PC-9 (cell line): ENCODE measurements around the gene SEMA6D. TPM values are rescaled to one million over a fixed set of nuclear protein-coding genes. Genes with fewer than 3 reads are reported as not detected.

ENCODE experiments used
- BruUV-seq: library from RNA; stranded (reverse); fragments of 400-500 nt; replicated peaks from 2 replicates; lab custom pipeline; 2021; lab: Mats Ljungman, UMichigan
- CTCF ChIA-PET: fragments of 300-600 bp; sonication (Branson Sonifier 250); formaldehyde crosslinking; loops from one replicate; lab custom pipeline; 2022; ENCODE audit warnings: antibody characterized with exemption; lab: Charles Lee
- POLR2A ChIA-PET: fragments of 300-600 bp; sonication (Branson Sonifier 250); formaldehyde crosslinking; loops from one replicate; lab custom pipeline; 2022; ENCODE audit warnings: antibody characterized with exemption; ENCODE audit not compliant: unreplicated experiment; lab: Charles Lee
- DNase-seq, 2 experiments: peaks; one replicate each; pipeline versions ENCODE4 v3.0.0 to v3.0.0-alpha.2; 2015 to 2022; ENCODE audit warnings: mixed read lengths in 1 of 2
- H2AFZ ChIP-seq: fragments of 200-600 bp; sonication (generic); 2 replicates; pipeline ENCODE4 v1.8.1; 2017; ENCODE audit warnings: antibody characterized with exemption
- H3F3A ChIP-seq: fragments of 200-600 bp; sonication (generic); 2 replicates; pipeline ENCODE4 v1.8.1; 2017; ENCODE audit warnings: antibody characterized with exemption, mild to moderate bottlenecking, low read depth; ENCODE audit not compliant: insufficient read depth
- H3K27ac ChIP-seq: fragments of 200-600 bp; sonication (generic); 2 replicates; pipeline ENCODE4 v1.6.1; 2016; ENCODE audit warnings: mixed run types
- H3K27me3 ChIP-seq: fragments of 200-600 bp; sonication (generic); 2 replicates; pipeline ENCODE4 v1.6.1; 2016; ENCODE audit warnings: low read depth, mixed run types; ENCODE audit not compliant: insufficient read depth
- H3K36me3 ChIP-seq: fragments of 200-600 bp; sonication (generic); 2 replicates; pipeline ENCODE4 v1.6.1; 2016; ENCODE audit warnings: low read depth, mixed run types
- H3K4me1 ChIP-seq: fragments of 200-600 bp; sonication (generic); replicated peaks from 2 replicates; pipeline ENCODE4 v1.6.1; 2016; ENCODE audit warnings: mixed run types; ENCODE audit not compliant: insufficient read depth
- H3K4me2 ChIP-seq: fragments of 200-600 bp; sonication (generic); 2 replicates; pipeline ENCODE4 v1.6.1; 2017; ENCODE audit warnings: mixed run types
- H3K4me3 ChIP-seq: fragments of 200-600 bp; sonication (generic); 2 replicates; pipeline ENCODE4 v1.6.1; 2016; ENCODE audit warnings: mixed run types
- H3K79me2 ChIP-seq: fragments of 200-600 bp; sonication (generic); 2 replicates; pipeline ENCODE4 v1.6.1; 2017; ENCODE audit warnings: low read depth, mixed run types
- H3K9me2 ChIP-seq: fragments of 200-600 bp; sonication (generic); 2 replicates; pipeline ENCODE4 v1.8.1; 2017; ENCODE audit warnings: mild to moderate bottlenecking; ENCODE audit not compliant: insufficient read depth
- H3K9me3 ChIP-seq: fragments of 200-600 bp; sonication (generic); 2 replicates; pipeline ENCODE4 v1.8.1; 2016; ENCODE audit warnings: low read depth; ENCODE audit not compliant: insufficient read depth
- H4K20me1 ChIP-seq: fragments of 200-600 bp; sonication (generic); 2 replicates; pipeline ENCODE4 v1.8.1; 2017; ENCODE audit not compliant: insufficient read depth
- EZH2 ChIP-seq: fragments of 200-600 bp; sonication (generic); IDR thresholded peaks from 2 replicates; pipeline ENCODE4 v1.8.0; 2017; ENCODE audit warnings: antibody characterized with exemption, low read depth
- intact Hi-C: fragments of 100-400 bp; cut with micrococcal nuclease; formaldehyde crosslinking; loops from one replicate; pipeline ENCODE4 v1.10.0; 2022; ENCODE audit not compliant: unreplicated experiment
- total RNA-seq: library from RNA; stranded (reverse); gene quantifications from 2 replicates; pipeline ENCODE4 v1.2.3, GENCODE V29; 2021
- TF ChIP-seq, protein P1 (sequence below): fragments of 200-600 bp; sonication (generic); conservative IDR thresholded peaks from 2 replicates; pipeline ENCODE4 v1.6.1; 2017; ENCODE audit warnings: mixed run types, antibody characterized with exemption, mild to moderate bottlenecking, moderate library complexity

SEMA6D gene
- total RNA-seq, 1 experiment from 2014 or later: not detected

DNA sequence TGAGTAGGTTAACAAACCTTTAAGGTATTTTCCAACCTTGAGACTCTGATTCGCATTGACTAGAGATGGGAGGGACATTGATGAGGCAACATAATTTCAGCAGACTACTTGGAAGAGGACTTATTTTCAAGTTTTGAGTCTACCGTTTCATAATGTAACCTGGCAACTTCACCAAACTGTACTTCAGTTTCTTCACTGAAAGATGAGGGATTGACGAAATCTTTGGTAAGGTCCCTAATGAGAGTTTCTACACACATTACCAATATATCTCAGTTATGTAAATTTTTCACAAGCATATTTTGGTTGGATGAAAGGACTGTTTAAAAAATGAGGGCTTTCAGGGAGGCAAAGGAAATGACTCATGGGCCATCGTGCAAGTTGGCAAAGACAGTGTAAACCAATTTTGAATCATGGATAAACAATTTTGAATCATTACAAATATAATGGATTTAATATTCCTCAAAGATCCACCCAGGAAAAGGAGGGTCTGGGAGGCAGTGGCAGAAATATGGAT lies 28.7 kb upstream of the SEMA6D start:
- no peaks in the 10 kb centered on the region for H3K9me3 ChIP-seq
- H4K20me1 ChIP-seq: no peaks in the 10 kb centered on the region
- intact Hi-C loops: no loop called here
- H3K4me1 ChIP-seq: no peaks in the 10 kb centered on the region
- H3K4me2 ChIP-seq: no peak overlapping the region
- no peak for TF ChIP-seq EZH2
- TF ChIP-seq, protein P1, sequence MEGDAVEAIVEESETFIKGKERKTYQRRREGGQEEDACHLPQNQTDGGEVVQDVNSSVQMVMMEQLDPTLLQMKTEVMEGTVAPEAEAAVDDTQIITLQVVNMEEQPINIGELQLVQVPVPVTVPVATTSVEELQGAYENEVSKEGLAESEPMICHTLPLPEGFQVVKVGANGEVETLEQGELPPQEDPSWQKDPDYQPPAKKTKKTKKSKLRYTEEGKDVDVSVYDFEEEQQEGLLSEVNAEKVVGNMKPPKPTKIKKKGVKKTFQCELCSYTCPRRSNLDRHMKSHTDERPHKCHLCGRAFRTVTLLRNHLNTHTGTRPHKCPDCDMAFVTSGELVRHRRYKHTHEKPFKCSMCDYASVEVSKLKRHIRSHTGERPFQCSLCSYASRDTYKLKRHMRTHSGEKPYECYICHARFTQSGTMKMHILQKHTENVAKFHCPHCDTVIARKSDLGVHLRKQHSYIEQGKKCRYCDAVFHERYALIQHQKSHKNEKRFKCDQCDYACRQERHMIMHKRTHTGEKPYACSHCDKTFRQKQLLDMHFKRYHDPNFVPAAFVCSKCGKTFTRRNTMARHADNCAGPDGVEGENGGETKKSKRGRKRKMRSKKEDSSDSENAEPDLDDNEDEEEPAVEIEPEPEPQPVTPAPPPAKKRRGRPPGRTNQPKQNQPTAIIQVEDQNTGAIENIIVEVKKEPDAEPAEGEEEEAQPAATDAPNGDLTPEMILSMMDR: no peak
- no peaks in the 10 kb centered on the region for H3K9me2 ChIP-seq
- no TSS peak for BruUV-seq
- no peak overlapping the region for H2AFZ ChIP-seq
- no peak for DNase-seq
- no peak overlapping the region for H3K27ac ChIP-seq
- no peaks in the 10 kb centered on the region for H3K27me3 ChIP-seq
- ChIA-PET CTCF (no interaction called here), POLR2A (no interaction called here)
- no peaks in the 10 kb centered on the region for H3K36me3 ChIP-seq
- no peaks in the 10 kb centered on the region for H3F3A ChIP-seq
- no peak overlapping the region for H3K4me3 ChIP-seq
- no peaks in the 10 kb centered on the region for H3K79me2 ChIP-seq

DNA sequence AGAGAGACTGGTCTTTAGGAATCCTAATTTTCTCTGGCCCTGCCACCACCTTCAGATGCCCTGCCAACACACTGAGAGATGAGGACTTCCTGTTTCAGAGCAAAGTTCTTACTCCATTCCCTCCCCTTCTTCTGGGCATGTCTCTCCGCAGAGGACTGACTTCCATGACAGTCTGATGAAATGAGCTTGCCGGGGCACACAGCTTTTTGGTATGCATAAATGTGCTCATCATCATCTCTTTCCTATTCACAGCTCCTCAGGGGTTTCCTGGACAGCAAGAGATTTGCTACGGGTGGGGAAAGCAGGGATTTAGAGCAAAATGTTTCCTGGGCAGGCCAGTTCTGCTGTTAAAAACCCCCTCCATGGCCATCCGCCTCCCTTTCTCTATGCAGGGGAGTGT lies 27.6 kb upstream of the SEMA6D start:
- Histone ChIP-seq H3K27ac (no peak overlapping the region), H2AFZ (no peak overlapping the region)
- intact Hi-C loops: no loop called here

DNA sequence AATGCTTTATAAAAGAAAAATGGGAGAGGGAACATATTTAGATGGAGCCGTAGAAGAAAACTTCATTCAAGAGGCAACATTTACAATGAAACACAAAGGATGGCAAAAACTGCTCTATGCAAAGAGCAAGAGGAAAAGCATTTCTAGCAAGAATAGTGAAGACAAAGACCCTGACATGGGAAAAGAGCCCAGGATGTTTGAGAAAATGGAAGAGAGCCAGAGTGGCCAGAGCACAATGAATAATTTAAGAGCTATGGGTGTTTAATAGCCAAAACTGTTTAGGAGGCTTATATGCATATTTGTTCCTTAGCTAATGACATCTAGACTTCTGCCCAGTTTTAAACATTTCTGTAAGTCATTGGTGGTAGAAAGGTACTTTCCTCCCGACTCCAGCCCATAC lies 25.4 kb upstream of the SEMA6D start:
- H3K4me3 ChIP-seq: no peak overlapping the region
- DNase-seq: no peak
- no peak overlapping the region for H3K27ac ChIP-seq
- no peaks in the 10 kb centered on the region for H3K9me2 ChIP-seq
- intact Hi-C loops: no loop called here
- no peak overlapping the region for H2AFZ ChIP-seq
- POLR2A ChIA-PET: no interaction called here
- H3K36me3 ChIP-seq: no peaks in the 10 kb centered on the region
- CTCF ChIA-PET: no interaction called here
- H3K4me2 ChIP-seq: no peak overlapping the region
- no peaks in the 10 kb centered on the region for H3F3A ChIP-seq
- no TSS peak for BruUV-seq
- TF ChIP-seq, protein P1: no peak
- TF ChIP-seq EZH2: no peak
- no peaks in the 10 kb centered on the region for H3K9me3 ChIP-seq
- no peaks in the 10 kb centered on the region for H3K79me2 ChIP-seq
- no peaks in the 10 kb centered on the region for H3K4me1 ChIP-seq
- H4K20me1 ChIP-seq: no peaks in the 10 kb centered on the region
- H3K27me3 ChIP-seq: no peaks in the 10 kb centered on the region

More for the DNA sequence above, 27.6 kb upstream of the SEMA6D start:
- no TSS peak for BruUV-seq
- Histone ChIP-seq H3K4me3 (no peak overlapping the region), H3K9me2 (no peaks in the 10 kb centered on the region), H3K36me3 (no peaks in the 10 kb centered on the region), H3K79me2 (no peaks in the 10 kb centered on the region), H3K27me3 (no peaks in the 10 kb centered on the region), H4K20me1 (no peaks in the 10 kb centered on the region), H3K9me3 (no peaks in the 10 kb centered on the region), H3K4me2 (no peak overlapping the region), H3F3A (no peaks in the 10 kb centered on the region), H3K4me1 (no peaks in the 10 kb centered on the region)
- POLR2A ChIA-PET: no interaction called here
- no peak for DNase-seq
- TF ChIP-seq EZH2: no peak
- TF ChIP-seq, protein P1: no peak
- CTCF ChIA-PET: no interaction called here
